GM12874 (cell line): Measurements from ENCODE around the gene CCDC89.

Experiments
- TF ChIP-seq, protein P1 (sequence below): IDR thresholded peaks from 2 replicates; pipeline ENCODE4 v1.5.1; 2011; ENCODE audit warnings: low read depth, mild to moderate bottlenecking, control low read depth, low read length, moderate library complexity; ENCODE audit not compliant: insufficient read depth

The CCDC89 gene

DNA sequence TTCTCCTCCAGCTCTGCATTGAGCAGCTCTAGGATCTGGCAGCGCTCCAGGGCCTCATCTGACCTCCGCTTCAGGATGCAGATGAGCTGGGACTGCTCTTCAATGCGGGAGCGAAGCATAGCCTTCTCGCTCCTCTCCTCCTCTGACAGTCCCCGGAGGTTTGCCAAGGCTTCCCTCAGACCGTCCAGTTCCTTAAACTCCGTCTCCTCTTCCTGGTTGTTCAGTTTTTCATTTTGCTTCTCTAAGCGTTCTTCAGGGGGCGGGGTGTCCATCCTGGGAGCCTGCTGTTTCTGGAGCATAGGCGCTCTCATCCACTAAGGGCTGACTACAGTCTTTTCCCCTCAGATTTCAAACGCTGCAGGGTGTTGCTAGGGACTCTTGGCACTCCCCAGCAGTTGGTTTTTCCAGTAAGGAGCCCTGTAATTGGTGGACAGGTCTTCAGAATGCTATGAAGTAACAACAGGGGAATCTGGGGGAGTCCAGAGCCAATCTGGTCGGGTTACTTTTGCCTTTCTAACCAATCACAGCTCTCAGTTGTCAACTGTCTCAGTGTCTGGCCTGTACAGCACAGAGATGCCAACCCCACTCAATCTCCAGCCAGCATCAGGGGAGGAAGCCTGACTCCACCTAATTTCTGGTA, at the start of gene CCDC89:
Gene CCDC89 (minus strand): TSS at position 376 of the 640 bp plus-strand sequence. CDS start 65 bp downstream, at position 311.
- TF ChIP-seq, protein P1, sequence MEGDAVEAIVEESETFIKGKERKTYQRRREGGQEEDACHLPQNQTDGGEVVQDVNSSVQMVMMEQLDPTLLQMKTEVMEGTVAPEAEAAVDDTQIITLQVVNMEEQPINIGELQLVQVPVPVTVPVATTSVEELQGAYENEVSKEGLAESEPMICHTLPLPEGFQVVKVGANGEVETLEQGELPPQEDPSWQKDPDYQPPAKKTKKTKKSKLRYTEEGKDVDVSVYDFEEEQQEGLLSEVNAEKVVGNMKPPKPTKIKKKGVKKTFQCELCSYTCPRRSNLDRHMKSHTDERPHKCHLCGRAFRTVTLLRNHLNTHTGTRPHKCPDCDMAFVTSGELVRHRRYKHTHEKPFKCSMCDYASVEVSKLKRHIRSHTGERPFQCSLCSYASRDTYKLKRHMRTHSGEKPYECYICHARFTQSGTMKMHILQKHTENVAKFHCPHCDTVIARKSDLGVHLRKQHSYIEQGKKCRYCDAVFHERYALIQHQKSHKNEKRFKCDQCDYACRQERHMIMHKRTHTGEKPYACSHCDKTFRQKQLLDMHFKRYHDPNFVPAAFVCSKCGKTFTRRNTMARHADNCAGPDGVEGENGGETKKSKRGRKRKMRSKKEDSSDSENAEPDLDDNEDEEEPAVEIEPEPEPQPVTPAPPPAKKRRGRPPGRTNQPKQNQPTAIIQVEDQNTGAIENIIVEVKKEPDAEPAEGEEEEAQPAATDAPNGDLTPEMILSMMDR = no peak

DNA sequence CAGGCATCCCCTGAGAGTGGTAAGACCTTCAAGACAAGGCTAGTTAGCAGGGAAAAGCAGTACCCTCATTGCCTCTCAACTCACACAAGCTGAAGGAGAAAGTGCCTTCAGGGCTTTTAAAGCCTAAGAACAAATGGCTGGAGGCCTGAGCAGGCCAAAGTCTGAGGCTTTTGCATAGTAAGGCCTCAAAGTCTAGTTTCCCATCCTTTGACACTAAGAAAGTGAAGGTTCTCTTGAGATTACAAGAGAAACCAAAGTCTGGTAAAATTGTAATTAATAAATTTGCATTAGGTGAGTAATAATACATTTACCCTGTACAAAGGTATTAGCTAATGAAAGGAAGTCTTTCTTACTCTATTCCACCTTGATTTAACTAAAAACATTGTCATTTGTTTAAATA, 47.0 kb upstream of the CCDC89 start:
- TF ChIP-seq, protein P1 = no peak

DNA sequence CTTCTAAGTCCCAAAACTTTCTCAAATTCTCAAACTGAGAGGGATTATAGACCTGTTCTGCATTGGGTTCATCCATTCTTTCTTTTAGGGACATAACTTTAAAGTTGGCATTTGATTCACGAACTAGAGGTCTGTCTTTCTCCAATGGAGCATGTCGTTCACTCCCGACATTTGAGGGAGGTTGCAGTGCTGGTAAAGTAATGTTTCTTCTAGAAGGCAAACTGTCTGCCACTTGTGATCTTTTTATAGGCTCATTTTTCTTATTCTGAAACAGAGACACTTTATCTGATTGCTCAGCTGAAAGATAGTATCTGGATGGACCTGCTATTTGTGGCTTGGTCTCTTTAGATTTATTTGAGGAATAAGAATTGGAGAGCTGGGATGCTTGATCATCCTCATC, 40.4 kb upstream of the CCDC89 start:
- TF ChIP-seq, protein P1 = no peak

DNA sequence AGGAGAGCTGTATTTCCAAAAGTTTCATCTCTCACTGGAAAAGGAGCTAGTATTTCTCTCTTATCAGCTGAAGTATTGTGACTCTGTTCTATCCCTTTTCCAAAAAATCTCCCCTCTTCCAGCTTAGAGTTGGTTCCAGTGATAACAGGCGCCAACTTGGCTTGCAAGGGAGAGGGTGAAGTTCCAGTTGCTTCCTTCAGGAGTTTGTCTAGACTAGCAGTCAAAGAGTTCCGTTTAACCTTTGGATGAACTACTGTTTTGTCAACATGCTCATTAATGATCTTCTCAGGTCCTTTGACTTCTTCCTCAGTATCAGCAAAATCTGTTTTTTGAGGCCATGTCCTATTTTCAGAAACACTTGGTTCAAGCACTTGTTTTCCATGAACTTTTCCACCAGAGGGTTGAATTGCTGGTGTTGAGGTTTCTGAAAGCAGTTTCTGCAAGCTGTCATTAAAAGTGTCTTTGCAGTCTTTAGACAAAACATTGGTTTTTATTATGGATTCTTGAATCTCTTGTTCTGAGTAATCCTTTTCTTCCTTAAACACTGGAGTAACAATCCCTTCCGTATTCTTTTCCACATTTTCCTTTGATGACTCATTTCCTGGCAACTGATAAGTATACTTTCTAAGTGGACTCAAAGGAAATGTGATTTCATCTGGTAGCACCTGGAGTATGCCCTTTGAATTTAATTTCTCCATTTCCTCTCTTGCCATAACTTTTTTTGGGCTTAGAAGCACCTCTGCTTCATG, 39.7 kb upstream of the CCDC89 start:
- TF ChIP-seq, protein P1 = no peak

DNA sequence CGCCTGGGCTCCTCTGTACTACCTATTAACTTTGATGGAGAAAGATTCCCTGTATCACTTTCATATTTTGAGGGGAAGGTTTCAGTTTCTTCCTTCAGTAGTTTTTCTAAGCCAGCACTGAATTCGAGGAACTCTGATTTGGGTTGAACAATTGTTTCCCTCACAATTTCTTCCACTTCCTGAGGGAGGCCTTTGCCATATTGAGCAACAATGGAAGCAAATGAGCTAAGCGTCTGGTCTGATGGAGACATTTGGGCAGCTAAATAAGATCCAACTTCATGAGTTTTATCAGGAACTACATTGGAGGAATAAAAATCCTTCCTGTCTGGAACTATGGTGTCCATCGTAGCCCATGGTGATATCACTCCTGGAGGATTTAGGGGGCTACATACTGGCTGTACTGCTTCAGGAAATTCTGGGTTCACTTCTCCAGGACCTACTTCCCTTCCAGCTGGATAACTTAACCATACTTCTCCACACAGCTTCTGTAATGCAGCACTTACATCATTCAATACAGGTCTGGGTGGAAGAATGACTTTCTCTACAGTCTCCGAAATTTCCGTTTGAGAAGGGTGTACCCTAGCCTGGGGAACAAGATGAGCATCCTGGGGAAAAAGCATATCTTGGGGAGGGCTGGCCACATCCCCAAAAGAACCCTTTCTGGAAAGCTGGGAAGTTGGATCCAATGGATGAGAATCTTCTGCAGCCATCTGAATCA, 38.9 kb upstream of the CCDC89 start:
- TF ChIP-seq, protein P1 = no peak

DNA sequence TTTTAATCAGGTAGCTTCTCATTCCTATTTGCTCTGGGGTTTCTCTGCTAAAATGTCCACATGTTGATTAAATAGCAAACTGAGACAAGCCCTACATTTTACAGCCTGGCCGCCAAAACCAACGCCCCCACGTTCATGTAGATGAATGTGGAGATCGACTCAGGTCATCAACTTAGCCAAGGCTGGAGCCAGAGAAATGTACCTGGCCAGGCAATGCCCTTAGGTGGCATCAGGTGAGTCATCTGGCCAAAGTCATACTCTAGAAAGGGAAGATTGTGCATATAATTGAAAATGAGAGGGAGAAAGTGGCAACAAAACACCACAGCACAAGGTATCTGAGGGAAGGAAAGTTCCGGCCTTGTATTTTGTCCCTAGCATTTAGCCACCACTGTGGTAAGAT, 37.1 kb upstream of the CCDC89 start:
- TF ChIP-seq, protein P1 = no peak

DNA sequence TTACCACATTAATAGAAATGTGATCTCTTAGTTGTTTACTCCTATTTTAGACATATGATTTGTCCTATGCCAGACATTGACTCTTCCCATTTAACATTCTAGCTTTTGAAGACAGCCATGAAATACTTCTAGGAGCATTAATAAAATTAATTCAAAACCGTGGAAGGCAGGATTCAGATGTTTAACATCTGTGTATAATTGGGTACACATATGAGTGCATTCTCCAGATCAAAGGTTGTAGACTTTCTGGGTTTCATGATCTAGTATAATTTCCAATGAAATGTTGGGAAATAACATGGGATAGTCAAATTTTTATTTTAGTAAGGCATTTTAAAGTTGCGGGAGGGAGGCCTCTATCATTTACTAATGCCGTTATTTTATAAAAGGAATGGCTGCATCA, 35.2 kb upstream of the CCDC89 start:
- TF ChIP-seq, protein P1 = no peak
